Neural cell (in vitro differentiated cells): Measurements from ENCODE around the gene ABCG8.

Experiments
- CTCF ChIP-seq: fragments of 450-650 bp; IDR thresholded peaks from 2 replicates; pipeline ENCODE4 v1.5.1; 2014; ENCODE audit warnings: antibody characterized with exemption, mild to moderate bottlenecking, moderate library complexity; ENCODE audit not compliant: poor library complexity, severe bottlenecking
- EP300 ChIP-seq: fragments of 450-650 bp; conservative IDR thresholded peaks from 2 replicates; pipeline ENCODE4 v1.6.1; 2014; ENCODE audit warnings: antibody characterized with exemption, mild to moderate bottlenecking, moderate library complexity; ENCODE audit not compliant: poor library complexity, severe bottlenecking
- EZH2 ChIP-seq: fragments of 200-600, 300-800 bp; shearing (Covaris generic), sonication (generic); IDR thresholded peaks from 2 replicates; pipeline ENCODE4 v1.6.1; 2014; ENCODE audit warnings: antibody characterized with exemption, low read length, borderline replicate concordance, mild to moderate bottlenecking; ENCODE audit not compliant: insufficient read depth, poor library complexity, severe bottlenecking
- POLR2AphosphoS5 ChIP-seq: IDR thresholded peaks from 2 replicates; pipeline ENCODE4 v1.6.1; 2012
- RAD21 ChIP-seq: fragments of 450-650 bp; conservative IDR thresholded peaks from 2 replicates; pipeline ENCODE4 v1.6.1; 2014; ENCODE audit warnings: antibody characterized with exemption, mild to moderate bottlenecking, moderate library complexity
- REST ChIP-seq: IDR thresholded peaks from 2 replicates; pipeline ENCODE4 v1.6.1; 2012; ENCODE audit warnings: borderline replicate concordance
- SMC3 ChIP-seq: fragments of 450-650 bp; conservative IDR thresholded peaks from 2 replicates; pipeline ENCODE4 v1.6.1; 2014; ENCODE audit warnings: antibody characterized with exemption, mild to moderate bottlenecking, moderate library complexity; ENCODE audit not compliant: poor library complexity
- TAF1 ChIP-seq: IDR thresholded peaks from 2 replicates; pipeline ENCODE4 v1.6.1; 2012; ENCODE audit warnings: low read depth

GRCh38 chr2:43840965-43841364 lies 2.2 kb downstream of the ABCG8 start:
- no peak for TF ChIP-seq TAF1
- no peak for TF ChIP-seq CTCF
- TF ChIP-seq EP300 = no peak
- no peak for TF ChIP-seq REST
- no peak for TF ChIP-seq RAD21
- no peak for TF ChIP-seq SMC3
- TF ChIP-seq POLR2AphosphoS5 = no peak
- no peak for TF ChIP-seq EZH2
